ENCODE data around the gene GLTP. TPM values are rescaled to one million over a fixed set of nuclear protein-coding genes. Genes with fewer than 3 reads are reported as not detected.
"Not testable (repeated sequence)": the region's sequence is repeated elsewhere in the genome, so short reads cannot be mapped to it uniquely, and the experiment has no call there.

GLTP gene
- polyA plus RNA-seq, 4 donors, result 35.4 to 45.4 (median 37.7) TPM

GRCh38 chr12:109879351-109880042, 844 bp downstream of the GLTP start:
- peak in 1 of 4 donors; percentile 21 for DNase-seq (ENCODE audit: low read depth in 4 of 4, low spot score in 3 of 4)

DNA sequence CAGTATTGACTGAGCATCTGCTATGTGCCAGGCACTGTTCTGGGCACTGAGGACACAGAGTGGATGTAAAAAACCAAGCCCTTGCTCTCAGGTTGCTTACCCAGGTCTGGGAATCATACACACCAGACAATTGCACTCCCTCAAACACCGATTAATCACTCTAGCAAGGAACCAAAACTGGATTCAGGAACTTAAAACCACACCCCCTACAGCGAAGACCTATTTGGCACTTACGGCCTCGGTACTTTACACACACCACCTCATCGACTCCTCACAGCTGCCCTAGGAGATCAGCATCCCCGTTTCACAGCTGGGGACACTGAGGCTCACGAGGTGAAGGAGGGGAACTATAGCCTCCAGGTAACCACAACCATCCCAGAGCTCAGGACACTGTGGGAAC, 1.6 kb downstream of the GLTP start:
- no peak for DNase-seq (ENCODE audit: low read depth in 4 of 4, low spot score in 3 of 4)

- no peak for DNase-seq (ENCODE audit: low read depth in 4 of 4, low spot score in 3 of 4)
These were observed 2.1 kb downstream of the GLTP start for GRCh38 chr12:109878247-109878625.

DNA sequence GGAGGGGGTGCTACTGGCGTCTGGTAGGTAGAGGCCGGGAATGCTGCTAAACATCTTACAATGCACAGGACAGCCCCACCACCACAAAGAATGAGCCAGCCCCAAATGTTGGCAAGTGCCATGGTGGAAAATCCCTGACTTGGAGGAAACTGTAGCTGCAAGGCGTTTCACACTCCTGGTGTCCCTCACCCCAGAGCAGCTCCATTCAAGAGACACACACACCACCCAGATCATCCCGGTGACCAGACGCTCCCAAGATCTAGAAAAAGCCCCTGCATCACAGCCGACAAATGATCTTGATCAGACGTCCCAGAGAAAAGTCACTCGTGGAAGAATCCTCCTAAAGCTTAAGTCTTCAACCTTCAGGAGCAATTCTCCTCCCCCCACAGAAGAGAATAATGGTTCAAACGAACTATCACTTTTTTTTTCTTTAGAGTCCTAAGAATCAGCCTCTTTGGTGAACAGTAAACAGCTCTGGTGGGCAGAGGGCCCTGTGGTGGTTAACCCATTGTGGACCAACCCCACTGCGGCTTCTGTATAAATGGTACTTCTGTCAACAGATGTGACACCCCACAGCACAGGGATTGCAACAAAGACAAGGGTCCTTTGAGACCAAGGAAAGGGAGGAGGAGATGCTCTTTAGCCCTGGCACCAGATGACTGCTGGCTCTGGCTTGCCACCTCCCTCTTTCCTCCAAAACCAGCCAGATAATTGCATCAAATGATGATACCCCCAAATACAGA, 2.7 kb downstream of the GLTP start:
- DNase-seq (ENCODE audit: low read depth in 4 of 4, low spot score in 3 of 4), result no peak

GRCh38 chr12:109876406-109876805, 3.9 kb downstream of the GLTP start:
- no peak for DNase-seq (ENCODE audit: low read depth in 4 of 4, low spot score in 3 of 4)

- no peak for DNase-seq (ENCODE audit: low read depth in 4 of 4, low spot score in 3 of 4)
These were observed 4.7 kb downstream of the GLTP start for GRCh38 chr12:109875572-109876131.

GRCh38 chr12:109873653-109874052, 6.7 kb downstream of the GLTP start:
- no peak for DNase-seq (ENCODE audit: low read depth in 4 of 4, low spot score in 3 of 4)

- DNase-seq (ENCODE audit: low read depth in 4 of 4, low spot score in 3 of 4), result no peak
These were observed 8.6 kb downstream of the GLTP start for GRCh38 chr12:109871668-109872314.

- DNase-seq (ENCODE audit: low read depth in 4 of 4, low spot score in 3 of 4), result no peak
These were observed 9.7 kb downstream of the GLTP start for GRCh38 chr12:109870648-109871047.

DNA sequence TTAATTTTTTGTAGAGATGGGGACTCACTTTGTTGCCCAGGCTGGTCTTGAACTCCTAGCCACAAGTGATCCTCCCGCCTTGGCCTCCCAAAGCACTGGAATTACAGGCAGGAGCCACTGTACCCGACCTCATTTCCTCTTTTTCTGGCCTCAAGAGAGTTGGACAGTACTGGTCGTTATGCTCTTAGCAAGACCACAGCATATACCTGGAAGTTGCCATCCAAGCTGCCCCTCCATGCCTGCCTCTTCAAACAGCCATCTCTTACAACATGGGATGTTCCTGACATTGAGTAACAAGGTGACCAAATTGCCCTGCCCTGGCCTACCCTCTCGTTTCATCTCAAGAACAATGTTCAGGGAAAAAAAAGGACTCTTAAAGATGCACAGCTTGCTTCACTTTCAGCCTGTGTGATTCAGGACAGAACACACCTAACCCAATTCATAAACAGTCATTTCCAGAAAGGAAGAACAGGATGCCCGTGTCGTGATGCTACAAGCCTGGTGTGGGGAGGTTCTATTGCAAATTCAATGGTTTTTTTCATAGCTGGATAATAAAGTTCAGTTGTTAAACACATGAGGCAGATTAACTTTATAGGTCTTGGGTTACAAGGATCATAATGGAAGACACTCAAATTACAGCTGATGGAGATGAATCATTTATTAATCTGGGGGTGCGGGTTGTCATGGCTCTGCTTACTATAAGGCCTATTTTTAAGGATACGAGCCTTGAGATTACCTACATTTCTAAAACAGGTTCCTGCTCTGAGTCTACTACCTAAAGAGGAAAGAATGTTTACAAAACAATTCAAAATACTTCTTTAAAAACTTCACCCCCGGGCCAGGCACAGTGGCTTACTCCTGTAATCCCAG, 11.9 kb downstream of the GLTP start:
- no peak for DNase-seq (ENCODE audit: low read depth in 4 of 4, low spot score in 3 of 4)

DNA sequence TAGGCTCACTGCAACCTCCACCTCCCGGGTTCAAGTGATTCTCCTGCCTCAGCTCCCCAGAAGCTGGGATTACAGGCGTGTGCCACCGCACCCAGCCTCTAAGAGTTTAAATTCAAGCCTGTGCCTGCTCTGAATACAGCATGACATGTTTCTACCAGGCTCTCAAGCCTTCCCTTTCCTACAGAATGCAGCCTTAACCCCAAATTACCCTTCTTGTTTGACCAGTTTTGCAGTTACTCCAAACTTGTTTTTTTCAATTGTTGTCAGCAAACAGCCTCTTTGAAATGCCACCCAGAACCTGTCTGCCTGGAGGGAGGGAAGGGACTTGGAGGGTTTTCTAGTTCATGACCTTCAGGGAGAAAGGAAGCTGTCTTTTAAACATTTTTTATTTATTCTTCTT, 15.4 kb downstream of the GLTP start:
- DNase-seq (ENCODE audit: low read depth in 4 of 4, low spot score in 3 of 4), result no peak

- DNase-seq (ENCODE audit: low read depth in 4 of 4, low spot score in 3 of 4), result no peak
These were observed 16.3 kb downstream of the GLTP start for GRCh38 chr12:109863847-109864712.

DNA sequence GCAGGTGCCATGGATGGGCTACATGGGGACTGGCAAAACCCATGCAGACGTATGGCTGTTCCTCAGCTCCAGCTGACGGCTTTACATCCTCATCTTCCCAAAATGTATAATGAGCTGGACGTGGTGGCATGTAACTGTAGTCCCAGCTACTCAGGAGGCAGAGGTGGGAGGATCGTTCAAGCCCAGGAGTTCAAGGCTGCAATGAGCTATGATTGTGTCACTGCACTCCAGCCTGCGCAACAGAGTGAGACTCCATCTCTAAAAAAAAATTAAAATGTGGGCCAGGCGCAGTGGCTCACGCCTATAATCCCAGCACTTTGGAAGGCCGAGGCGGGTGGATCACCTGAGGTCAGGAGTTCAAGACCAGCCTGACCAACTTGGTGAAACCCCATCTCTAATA, 17.9 kb downstream of the GLTP start:
- not testable (repeated sequence) for DNase-seq (ENCODE audit: low read depth in 4 of 4, low spot score in 3 of 4)

DNA sequence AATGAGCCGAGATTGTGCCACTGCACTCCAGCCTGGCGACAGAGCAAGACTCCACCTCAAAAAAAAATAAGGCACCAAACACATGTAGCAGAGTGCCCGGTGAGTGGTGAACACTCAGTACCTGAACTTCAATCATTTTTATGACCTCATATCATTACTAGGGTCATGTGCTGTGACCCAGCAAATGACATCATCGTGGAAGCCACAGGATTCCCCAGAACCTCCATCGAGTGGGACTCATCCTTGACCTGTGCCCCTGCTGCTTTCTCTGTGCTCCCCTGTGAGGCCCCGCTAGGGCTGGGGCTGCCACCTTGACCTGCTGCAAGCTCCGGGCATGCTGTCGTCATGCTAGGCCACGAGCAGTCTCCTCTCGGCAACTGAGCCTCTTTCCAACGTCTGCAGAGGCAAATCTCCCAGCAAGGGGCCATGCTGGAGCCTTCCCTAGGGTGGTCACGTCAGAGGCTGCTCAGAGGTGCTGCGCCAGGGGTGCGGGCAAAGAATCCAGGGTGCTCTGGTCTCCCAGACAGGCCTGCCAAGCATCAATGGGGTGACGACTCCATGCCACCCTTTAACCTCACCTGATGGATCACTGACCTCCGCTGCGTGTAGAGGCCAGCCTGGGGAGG, 18.5 kb downstream of the GLTP start:
- DNase-seq (ENCODE audit: low read depth in 4 of 4, low spot score in 3 of 4), result no peak

DNA sequence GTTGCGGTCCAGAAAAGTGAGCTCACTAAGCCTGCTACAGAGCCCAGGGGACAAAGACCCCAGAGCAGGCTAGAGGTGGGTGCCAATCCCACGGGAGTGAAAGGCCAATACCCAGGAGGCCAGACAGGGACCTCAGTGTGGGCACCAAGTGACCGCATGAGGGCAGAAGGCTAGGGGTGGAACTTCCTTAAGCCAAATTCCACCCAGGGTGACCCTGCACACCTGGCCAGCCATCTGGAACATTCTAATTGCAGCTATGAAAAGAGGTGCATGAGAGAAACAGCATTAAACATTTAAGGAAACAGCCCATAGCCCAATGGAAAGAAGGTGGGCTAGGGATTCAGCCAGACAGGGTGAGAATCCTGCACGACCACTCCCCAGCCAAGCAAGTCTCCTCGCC, 19.4 kb downstream of the GLTP start:
- no peak for DNase-seq (ENCODE audit: low read depth in 4 of 4, low spot score in 3 of 4)

GRCh38 chr12:109858764-109859163, 21.6 kb downstream of the GLTP start:
- DNase-seq (ENCODE audit: low read depth in 4 of 4, low spot score in 3 of 4), result no peak

GRCh38 chr12:109857715-109858114, 22.6 kb downstream of the GLTP start:
- DNase-seq (ENCODE audit: low read depth in 4 of 4, low spot score in 3 of 4), result no peak

GRCh38 chr12:109855377-109855776, 25.0 kb downstream of the GLTP start:
- DNase-seq (ENCODE audit: low read depth in 4 of 4, low spot score in 3 of 4), result no peak

DNA sequence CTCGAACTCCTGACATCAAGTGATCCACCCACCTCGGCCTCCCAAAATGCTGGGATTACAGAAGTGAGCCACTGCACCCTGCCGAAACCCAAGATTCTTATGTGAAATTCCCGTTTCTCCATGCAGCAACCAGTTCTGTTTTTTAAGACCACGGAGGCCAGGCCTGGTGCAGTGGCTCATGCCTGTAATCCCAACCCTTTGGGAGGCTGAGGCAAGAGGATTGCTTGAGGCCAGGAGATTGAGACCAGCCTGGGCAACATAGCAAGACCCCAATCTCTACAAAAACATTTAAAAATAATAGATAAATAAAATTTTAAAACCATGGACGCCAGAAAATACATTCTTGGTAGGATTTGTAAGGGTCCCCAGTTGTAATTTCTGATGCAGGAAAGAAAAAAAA, 29.8 kb downstream of the GLTP start:
- DNase-seq (ENCODE audit: low read depth in 4 of 4, low spot score in 3 of 4), result not testable (repeated sequence)
